ENCODE results near the gene FNIP1.

Gene FNIP1

DNA sequence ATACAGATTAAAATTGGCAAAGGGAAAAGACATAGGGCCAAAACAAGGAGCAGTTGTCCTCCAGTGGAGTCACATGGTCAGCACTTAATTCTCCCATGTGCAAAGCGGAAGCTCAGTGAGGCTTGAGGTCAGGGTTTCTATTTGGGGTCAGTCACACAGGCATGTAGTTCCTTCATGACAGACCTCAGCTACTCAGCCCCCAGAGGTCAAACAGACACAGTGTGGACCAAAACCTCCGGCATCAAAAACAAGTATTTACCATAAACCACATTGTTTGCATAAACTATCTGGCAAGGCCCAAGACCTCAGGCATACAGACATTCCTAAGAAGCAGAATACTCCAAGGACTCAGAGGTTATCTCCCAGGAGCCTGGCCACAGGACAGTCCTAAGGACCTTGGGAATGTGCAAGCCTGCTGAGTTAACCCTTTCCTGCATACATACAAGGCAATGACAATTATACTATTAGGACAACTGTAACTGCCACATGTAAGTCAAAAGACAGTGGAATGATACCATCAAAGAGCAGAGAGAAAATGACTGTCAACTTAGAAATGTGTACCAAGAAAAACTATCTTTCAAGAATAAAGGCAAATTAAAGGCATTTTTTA lies 28.7 kb upstream of the FNIP1 start:
- no peaks in the 10 kb centered on the region for H3K9me2 ChIP-seq (replicated peaks; ENCODE audit: low read depth, low read length)
- H3K27me3 ChIP-seq (ENCODE audit: insufficient read depth, low read length, poor library complexity, severe bottlenecking) = no peaks in the 10 kb centered on the region
- TF ChIP-seq, protein P1, sequence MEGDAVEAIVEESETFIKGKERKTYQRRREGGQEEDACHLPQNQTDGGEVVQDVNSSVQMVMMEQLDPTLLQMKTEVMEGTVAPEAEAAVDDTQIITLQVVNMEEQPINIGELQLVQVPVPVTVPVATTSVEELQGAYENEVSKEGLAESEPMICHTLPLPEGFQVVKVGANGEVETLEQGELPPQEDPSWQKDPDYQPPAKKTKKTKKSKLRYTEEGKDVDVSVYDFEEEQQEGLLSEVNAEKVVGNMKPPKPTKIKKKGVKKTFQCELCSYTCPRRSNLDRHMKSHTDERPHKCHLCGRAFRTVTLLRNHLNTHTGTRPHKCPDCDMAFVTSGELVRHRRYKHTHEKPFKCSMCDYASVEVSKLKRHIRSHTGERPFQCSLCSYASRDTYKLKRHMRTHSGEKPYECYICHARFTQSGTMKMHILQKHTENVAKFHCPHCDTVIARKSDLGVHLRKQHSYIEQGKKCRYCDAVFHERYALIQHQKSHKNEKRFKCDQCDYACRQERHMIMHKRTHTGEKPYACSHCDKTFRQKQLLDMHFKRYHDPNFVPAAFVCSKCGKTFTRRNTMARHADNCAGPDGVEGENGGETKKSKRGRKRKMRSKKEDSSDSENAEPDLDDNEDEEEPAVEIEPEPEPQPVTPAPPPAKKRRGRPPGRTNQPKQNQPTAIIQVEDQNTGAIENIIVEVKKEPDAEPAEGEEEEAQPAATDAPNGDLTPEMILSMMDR (conservative IDR thresholded peaks at IDR 0.05; ENCODE audit: low read length) = no peak
- no peak for TF ChIP-seq EZH2phosphoT487 (IDR thresholded peaks at IDR 0.05; ENCODE audit: borderline replicate concordance)
- no peaks in the 10 kb centered on the region for H3F3A ChIP-seq (ENCODE audit: low read depth)
- no peaks in the 10 kb centered on the region for H3K36me3 ChIP-seq (ENCODE audit: insufficient read depth, low read length)
- peaks cover 4% of the 10 kb centered on the region for H3K4me1 ChIP-seq (ENCODE audit: insufficient read depth, low read length, poor library complexity, severe bottlenecking)
- no peaks in the 10 kb centered on the region for H3K9me3 ChIP-seq (ENCODE audit: insufficient read depth, low read depth, low read length)
- H3K4me2 ChIP-seq (ENCODE audit: low read depth, low read length, poor library complexity, severe bottlenecking) = no peak overlapping the region
- no peak overlapping the region for H2AFZ ChIP-seq (ENCODE audit: low read length)
- no peaks in the 10 kb centered on the region for H4K20me1 ChIP-seq (ENCODE audit: insufficient read depth, low read length, poor library complexity, severe bottlenecking)
- H3K79me2 ChIP-seq (ENCODE audit: insufficient read depth, low read length) = no peaks in the 10 kb centered on the region
- H3K4me3 ChIP-seq (ENCODE audit: low read length, poor library complexity, severe bottlenecking) = no peak overlapping the region
- H3K9ac ChIP-seq (ENCODE audit: low read depth, low read length, poor library complexity, severe bottlenecking) = no peak overlapping the region

DNA sequence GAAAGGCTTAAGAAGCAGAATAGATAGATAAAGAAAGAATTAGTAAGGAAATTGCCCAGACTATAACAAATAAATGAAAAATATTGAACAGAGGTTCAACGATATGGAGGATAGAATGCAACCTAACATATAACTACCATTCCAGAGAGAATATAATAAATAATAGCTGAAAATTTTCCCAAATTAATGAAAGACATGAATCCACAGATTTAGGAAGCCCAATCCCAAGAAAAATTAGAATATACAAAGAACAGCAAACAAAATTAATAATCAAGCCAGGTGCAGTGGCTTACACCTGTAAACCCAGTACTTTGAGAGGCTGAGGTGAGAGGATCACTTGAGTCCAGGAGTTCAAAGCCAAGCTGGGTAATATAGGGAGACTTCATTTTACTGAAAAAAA lies 27.8 kb upstream of the FNIP1 start:
- TF ChIP-seq, protein P1 (conservative IDR thresholded peaks at IDR 0.05; ENCODE audit: low read length) = no peak
- no peak for TF ChIP-seq EZH2phosphoT487 (IDR thresholded peaks at IDR 0.05; ENCODE audit: borderline replicate concordance)
- H3K36me3 ChIP-seq (ENCODE audit: insufficient read depth, low read length) = no peaks in the 10 kb centered on the region
- H3K9me2 ChIP-seq (replicated peaks; ENCODE audit: low read depth, low read length) = no peaks in the 10 kb centered on the region
- no peak overlapping the region for H3K4me3 ChIP-seq (ENCODE audit: low read length, poor library complexity, severe bottlenecking)
- H3F3A ChIP-seq (ENCODE audit: low read depth) = no peaks in the 10 kb centered on the region
- H3K9ac ChIP-seq (ENCODE audit: low read depth, low read length, poor library complexity, severe bottlenecking) = no peak overlapping the region
- no peaks in the 10 kb centered on the region for H3K9me3 ChIP-seq (ENCODE audit: insufficient read depth, low read depth, low read length)
- H3K4me2 ChIP-seq (ENCODE audit: low read depth, low read length, poor library complexity, severe bottlenecking) = no peak overlapping the region
- no peak overlapping the region for H2AFZ ChIP-seq (ENCODE audit: low read length)
- no peaks in the 10 kb centered on the region for H3K79me2 ChIP-seq (ENCODE audit: insufficient read depth, low read length)
- H3K4me1 ChIP-seq (ENCODE audit: insufficient read depth, low read length, poor library complexity, severe bottlenecking) = peaks cover 4% of the 10 kb centered on the region
- H3K27me3 ChIP-seq (ENCODE audit: insufficient read depth, low read length, poor library complexity, severe bottlenecking) = no peaks in the 10 kb centered on the region
- H4K20me1 ChIP-seq (ENCODE audit: insufficient read depth, low read length, poor library complexity, severe bottlenecking) = no peaks in the 10 kb centered on the region

DNA sequence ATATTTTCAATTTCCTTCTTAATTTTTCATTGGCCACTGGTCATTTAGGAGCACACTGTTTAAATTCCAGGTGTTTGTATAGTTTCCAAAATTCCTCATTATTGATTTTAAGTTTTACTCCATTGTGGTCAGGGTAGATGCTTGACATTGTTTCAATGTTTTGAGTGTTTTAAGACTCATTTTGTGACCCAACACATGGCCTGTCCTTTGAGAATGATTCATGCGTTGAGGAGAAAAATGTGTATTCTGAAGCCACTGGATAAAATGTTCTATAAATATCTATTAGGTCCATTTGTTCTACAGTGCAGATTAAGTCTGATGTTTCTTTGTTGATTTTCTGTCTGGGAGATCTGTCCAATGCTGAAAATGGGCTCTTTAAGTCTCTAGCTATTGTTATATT lies 24.4 kb upstream of the FNIP1 start:
- TF ChIP-seq, protein P1 (conservative IDR thresholded peaks at IDR 0.05; ENCODE audit: low read length) = no peak
- no peak for TF ChIP-seq EZH2phosphoT487 (IDR thresholded peaks at IDR 0.05; ENCODE audit: borderline replicate concordance)
- H2AFZ ChIP-seq (ENCODE audit: low read length) = no peak overlapping the region
- H3K4me3 ChIP-seq (ENCODE audit: low read length, poor library complexity, severe bottlenecking) = no peak overlapping the region
- H3K27me3 ChIP-seq (ENCODE audit: insufficient read depth, low read length, poor library complexity, severe bottlenecking) = no peaks in the 10 kb centered on the region
- H3K4me2 ChIP-seq (ENCODE audit: low read depth, low read length, poor library complexity, severe bottlenecking) = no peak overlapping the region
- H3K9ac ChIP-seq (ENCODE audit: low read depth, low read length, poor library complexity, severe bottlenecking) = no peak overlapping the region
- H3K36me3 ChIP-seq (ENCODE audit: insufficient read depth, low read length) = no peaks in the 10 kb centered on the region
- no peaks in the 10 kb centered on the region for H3K9me2 ChIP-seq (replicated peaks; ENCODE audit: low read depth, low read length)
- H4K20me1 ChIP-seq (ENCODE audit: insufficient read depth, low read length, poor library complexity, severe bottlenecking) = no peaks in the 10 kb centered on the region
- H3K4me1 ChIP-seq (ENCODE audit: insufficient read depth, low read length, poor library complexity, severe bottlenecking) = no peaks in the 10 kb centered on the region
- no peaks in the 10 kb centered on the region for H3F3A ChIP-seq (ENCODE audit: low read depth)
- H3K9me3 ChIP-seq (ENCODE audit: insufficient read depth, low read depth, low read length) = no peaks in the 10 kb centered on the region
- H3K79me2 ChIP-seq (ENCODE audit: insufficient read depth, low read length) = no peaks in the 10 kb centered on the region

Data from Loucy (cell line).